ENCODE results near the gene TAC3.
"Not testable (repeated sequence)": the region's sequence is repeated elsewhere in the genome, so short reads cannot be mapped to it uniquely, and the experiment has no call there.

The TAC3 gene

DNA sequence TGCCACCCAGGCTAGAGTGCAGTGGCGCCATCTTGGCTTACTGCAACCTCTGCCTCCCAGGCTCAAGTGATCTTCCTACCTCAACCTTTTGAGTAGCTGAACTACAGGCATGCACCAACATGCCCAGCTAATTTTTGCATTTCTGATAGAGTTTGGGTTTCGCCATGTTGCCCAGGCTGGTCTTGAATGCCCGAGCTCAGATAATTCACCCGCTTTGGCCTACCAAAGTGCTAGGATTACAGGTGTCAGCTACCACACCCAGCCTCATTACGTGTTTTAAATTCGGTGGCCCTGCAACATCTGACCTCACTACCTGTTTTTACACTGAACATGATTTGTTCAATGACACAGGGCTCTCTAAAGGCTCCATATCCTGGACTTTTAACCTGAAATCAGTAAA, 36.1 kb downstream of the TAC3 start:
- DNase-seq = no peak

DNA sequence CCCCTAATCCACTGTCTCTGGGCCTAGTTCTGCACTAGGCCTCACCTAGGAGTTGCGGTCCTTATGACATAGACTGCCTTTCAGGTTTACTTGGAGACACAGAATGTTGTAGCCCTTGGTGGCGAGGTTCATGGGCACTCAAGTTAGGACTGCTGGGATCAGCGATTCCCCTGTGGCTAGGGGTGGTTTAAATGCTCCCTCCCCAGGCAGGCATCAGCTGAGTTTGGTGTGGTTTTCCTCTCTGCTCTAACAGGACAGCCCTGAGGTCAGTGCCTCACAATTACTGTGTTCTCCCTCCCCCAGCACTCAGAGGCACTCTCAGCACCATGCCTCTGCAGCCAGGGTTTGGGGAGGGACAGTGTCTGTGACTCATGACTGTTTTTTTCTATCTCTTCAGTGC, 36.7 kb downstream of the TAC3 start:
- DNase-seq = no peak

DNA sequence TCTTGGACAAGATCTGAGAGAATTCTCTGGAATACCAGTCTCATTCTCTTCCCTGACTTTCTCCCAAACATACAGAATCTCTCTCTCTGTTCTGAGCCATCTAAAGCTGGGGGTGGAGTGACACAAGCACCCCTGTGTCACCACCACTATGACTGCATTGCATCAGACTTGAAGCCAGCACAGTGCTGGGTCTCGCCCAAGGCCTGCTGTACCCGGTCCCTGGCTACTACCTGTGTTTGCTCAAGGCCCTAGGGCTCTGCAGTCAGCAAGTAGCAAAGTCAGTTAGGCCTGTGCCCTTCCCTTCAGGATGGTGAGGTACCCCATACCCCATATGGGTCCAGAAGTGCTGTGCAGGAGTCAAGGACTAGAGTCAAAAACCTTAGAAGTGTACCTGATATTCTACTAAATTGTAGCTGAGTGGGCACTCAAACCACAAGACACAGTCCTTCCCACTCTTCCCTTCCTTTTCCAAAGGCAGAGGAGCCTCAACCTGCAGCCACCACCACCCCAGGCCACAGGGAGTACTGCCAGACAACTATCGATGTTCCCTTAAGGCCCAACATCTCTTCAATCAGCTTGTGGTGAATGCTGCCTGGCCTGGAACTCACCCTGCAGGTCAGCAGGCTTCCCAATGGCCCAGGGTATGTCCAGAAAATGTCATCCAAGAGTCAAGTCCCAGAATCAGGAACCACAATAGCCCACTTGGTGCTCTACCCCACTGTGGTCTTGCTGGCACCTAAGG, 37.8 kb downstream of the TAC3 start:
- DNase-seq = no peak

DNA sequence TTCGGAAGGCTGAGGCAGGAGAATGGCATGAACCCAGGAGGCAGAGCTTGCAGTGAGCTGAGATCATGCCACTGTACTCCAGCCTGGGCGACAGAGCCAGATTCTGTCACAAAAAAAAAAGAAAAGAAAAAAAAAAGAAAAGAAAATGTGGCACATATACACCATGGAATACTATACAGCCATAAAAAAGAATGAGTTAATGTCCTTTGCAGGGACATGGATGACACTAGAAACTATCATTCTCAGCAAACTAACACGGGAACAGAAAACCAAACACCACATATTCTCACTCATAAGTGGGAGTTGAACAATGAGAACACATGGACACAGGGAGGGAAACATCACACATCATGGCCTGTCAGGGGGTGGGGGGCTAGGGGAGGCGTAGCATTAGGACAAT, 39.0 kb downstream of the TAC3 start:
- not testable (repeated sequence) for DNase-seq

DNA sequence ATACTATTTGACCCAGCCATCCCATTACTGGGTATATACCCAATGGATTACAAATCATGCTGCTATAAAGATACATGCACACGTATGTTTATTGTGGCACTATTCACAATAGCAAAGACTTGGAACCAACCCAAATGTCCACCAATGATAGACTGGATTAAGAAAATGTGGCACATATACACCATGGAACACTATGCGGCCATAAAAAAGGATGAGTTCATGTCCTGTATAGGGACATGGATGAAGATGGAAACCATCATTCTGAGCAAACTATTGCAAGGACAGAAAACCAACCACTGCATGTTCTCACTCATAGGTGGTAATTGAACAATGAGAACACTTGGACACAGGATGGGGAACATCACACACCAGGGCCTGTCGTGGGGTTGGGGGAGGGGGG, 42.1 kb downstream of the TAC3 start:
- DNase-seq = not testable (repeated sequence)

DNA sequence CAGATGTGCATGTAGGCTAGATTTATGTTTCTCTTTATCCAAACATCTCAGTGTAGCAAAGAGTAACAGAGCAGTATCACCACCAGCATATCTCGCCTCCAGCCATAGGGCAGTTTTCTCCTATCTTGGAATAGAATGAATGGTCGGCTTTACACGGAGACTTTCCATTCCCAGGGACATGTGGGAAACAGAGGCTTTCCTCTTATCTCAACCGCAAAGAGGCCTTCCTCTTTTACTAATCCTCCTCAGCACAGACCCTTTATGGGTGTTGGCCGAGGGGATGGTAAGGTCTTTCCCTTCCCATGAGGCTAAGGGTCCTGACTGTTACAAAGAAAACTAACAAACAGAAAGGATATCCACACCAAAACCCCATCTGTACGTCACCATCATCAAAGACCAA, 47.4 kb downstream of the TAC3 start:
- DNase-seq = not testable (repeated sequence)

DNA sequence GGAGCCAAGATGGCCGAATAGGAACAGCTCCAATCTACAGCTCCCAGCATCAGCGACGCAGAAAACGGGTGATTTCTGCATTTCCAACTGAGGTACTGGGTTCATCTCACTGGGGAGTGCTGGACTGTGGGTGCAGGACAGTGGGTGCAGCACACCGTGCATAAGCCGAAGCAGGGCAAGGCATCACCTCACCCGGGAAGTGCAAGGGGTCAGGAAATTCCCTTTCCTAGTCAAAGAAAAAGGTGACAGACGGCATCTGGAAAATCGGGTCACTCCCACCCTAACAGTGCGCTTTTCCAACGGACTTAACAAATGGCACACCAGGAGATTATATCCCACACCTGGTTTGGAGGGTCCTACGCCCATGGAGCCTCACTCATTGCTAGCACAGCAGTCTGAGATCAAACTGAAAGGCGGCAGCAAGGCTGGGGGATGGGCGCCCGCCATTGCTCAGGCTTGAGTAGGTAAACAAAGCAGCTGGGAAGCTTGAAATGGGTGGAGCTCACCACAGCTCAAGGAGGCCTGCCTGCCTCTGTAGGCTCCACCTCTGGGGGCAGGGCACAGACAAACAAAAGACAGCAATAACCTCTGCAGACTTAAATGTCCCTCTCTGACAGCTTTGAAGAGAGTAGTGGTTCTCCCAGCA, 50.2 kb downstream of the TAC3 start:
- not testable (repeated sequence) for DNase-seq

DNA sequence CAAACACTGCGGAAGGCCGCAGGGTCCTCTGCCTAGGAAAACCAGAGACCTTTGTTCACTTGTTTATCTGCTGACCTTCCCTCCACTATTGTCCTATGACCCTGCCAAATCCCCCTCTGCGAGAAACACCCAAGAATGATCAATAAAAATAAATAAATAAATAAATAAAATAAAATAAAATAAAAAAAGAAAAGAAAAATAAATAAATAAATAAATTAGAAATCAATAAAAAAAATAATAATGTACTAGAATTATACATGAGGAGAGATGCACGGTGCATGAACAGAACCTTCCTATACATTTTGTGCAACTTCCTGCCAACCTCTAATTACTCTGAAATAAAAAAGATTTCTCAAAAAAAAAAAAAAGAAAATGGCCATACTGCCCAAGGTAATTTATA, 51.2 kb downstream of the TAC3 start:
- not testable (repeated sequence) for DNase-seq

DNA sequence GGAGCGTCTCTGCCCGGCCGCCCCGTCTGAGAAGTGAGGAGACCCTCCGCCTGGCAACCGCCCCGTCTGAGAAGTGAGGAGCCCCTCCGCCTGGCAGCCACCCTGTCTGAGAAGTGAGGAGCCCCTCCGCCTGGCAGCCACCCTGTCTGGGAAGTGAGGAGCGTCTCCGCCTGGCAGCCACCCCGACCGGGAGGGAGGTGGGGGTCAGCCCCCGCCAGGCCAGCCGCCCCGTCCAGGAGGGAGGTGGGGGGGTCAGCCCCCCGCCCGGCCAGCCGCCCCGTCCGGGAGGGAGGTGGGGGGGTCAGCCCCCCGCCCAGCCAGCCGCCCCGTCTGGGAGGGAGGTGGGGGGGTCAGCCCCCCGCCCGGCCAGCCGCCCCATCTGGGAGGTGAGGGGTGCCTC, 52.8 kb downstream of the TAC3 start:
- not testable (repeated sequence) for DNase-seq

DNA sequence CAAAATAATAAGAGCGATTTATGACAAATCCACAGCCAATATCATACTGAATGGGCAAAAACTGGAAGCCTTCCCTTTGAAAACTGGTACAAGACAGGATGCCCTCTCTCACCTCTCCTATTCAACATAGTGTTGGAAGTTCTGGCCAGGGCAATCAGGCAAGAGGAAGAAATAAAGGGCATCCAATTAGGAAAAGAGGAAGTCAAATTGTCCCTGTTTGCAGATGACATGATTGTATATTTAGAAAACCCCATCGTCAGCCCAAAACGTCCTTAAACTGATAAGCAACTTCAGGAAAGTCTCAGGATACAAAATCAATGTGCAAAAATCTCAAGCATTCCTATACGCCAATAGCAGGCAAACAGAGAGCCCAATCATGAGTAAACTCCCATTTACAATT, 54.1 kb downstream of the TAC3 start:
- not testable (repeated sequence) for DNase-seq
